GM10266 (cell line): ENCODE measurements around the gene SMIM35.

Experiments used
- DNase-seq: peaks from one replicate; pipeline ENCODE4 v3.0.0; 2012; ENCODE audit errors: extremely low spot score
- CTCF ChIP-seq: IDR thresholded peaks from 2 replicates; pipeline ENCODE4 v1.5.1; 2012; ENCODE audit warnings: mild to moderate bottlenecking, low read depth; ENCODE audit not compliant: control insufficient read depth, insufficient read depth; ENCODE audit errors: missing control alignments

Gene SMIM35

GRCh38 chr11:118108513-118108912, 21.8 kb upstream of the SMIM35 start:
- DNase-seq = no peak
- TF ChIP-seq CTCF = no peak

GRCh38 chr11:118106789-118107335, 20.1 kb upstream of the SMIM35 start:
- no peak for DNase-seq
- no peak for TF ChIP-seq CTCF

- no peak for DNase-seq
- no peak for TF ChIP-seq CTCF
Observed at GRCh38 chr11:118105657-118106305, 19.0 kb upstream of the SMIM35 start.

- TF ChIP-seq CTCF = no peak
Observed at GRCh38 chr11:118104491-118104890, 17.7 kb upstream of the SMIM35 start.

GRCh38 chr11:118102721-118103261, 16.0 kb upstream of the SMIM35 start:
- no peak for DNase-seq
- no peak for TF ChIP-seq CTCF

More at GRCh38 chr11:118104491-118104890, 17.7 kb upstream of the SMIM35 start:
- DNase-seq = no peak

GRCh38 chr11:118100691-118101232, 14.0 kb upstream of the SMIM35 start:
- no peak for TF ChIP-seq CTCF
- DNase-seq = no peak

- TF ChIP-seq CTCF = no peak
- no peak for DNase-seq
Observed at GRCh38 chr11:118099838-118100556, 13.2 kb upstream of the SMIM35 start.
